CD4-positive, alpha-beta T cell treated with Interleukin-2 at 100 ng/mL for 4 hours (primary cell): ENCODE data around the gene LCE2C.

ENCODE experiments used
- DNase-seq: peaks from one replicate; pipeline ENCODE4 v3.0.0-alpha.2; 2020; ENCODE audit warnings: low spot score

LCE2C gene

DNA sequence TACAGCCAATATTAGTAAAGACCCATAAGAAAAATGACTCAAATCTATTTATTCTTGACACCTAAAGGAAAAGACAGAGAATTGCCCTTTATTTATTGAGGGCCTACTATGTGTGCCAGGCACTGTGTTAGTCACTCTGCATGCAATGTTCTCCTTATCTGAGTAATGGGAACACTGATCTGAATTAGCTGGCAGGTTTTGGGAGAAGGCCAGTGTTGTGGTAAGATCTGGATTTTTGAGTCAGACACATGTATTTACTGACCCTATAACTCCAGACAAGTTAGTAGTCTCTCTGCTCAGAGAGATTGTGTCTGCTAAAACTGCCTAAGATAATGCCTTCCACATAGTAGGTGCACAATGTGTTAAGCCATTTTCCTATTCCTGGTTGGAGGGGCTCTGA, 50.2 kb downstream of the LCE2C start:
- DNase-seq, result no peak
